Cardiac muscle cell (in vitro differentiated cells and primary cell): ENCODE data around the gene EXOSC9. TPM values are rescaled to one million over a fixed set of nuclear protein-coding genes. Genes with fewer than 3 reads are reported as not detected.

Experiments
- DNase-seq, 2 donors: peaks; one replicate each; pipeline versions ENCODE4 v3.0.0 to v3.0.0-alpha.2; 2010 to 2017; ENCODE audit warnings: low read depth in 1 of 2, low spot score in 1 of 2
- H3K27ac ChIP-seq: fragments of 200-600 bp; sonication (generic); 2 replicates; pipeline ENCODE4 v1.5.1; 2016
- H3K27me3 ChIP-seq: fragments of 200-600 bp; sonication (generic); 2 replicates; pipeline ENCODE4 v1.6.0; 2016; ENCODE audit warnings: control low read depth
- H3K36me3 ChIP-seq: fragments of 200-600 bp; sonication (generic); 2 replicates; pipeline ENCODE4 v1.5.1; 2016; ENCODE audit warnings: control low read depth
- H3K4me1 ChIP-seq: fragments of 200-600 bp; sonication (generic); 2 replicates; pipeline ENCODE4 v1.8.1; 2017; ENCODE audit warnings: low read depth, mild to moderate bottlenecking, mixed run types
- H3K4me3 ChIP-seq: fragments of 200-600 bp; sonication (generic); 2 replicates; pipeline ENCODE4 v1.5.1; 2016; ENCODE audit warnings: mild to moderate bottlenecking
- H3K9me3 ChIP-seq: fragments of 200-600 bp; sonication (generic); 2 replicates; pipeline ENCODE4 v1.5.1; 2017; ENCODE audit warnings: low read depth, mild to moderate bottlenecking, control low read depth
- CTCF ChIP-seq: IDR thresholded peaks from 2 replicates; pipeline ENCODE4 v1.5.1; 2012; ENCODE audit warnings: low read depth, mild to moderate bottlenecking, low read length
- polyA plus RNA-seq: library from polyadenylated mRNA; unstranded; fragments of >200 nt; fragmentation: Nextera tagmentation; extraction: Ambion mirVana; gene quantifications from 2 replicates; pipeline ENCODE4 v1.2.1, GENCODE V29; 2016
- total RNA-seq: library from RNA; depleted of rRNA; stranded (reverse); fragments of >200 nt; gene quantifications from 2 replicates; pipeline ENCODE4 v1.2.3, GENCODE V29; 2016

The EXOSC9 gene
- total and polyA plus RNA-seq, 2 experiments from 2014 or later = 29.1 to 33.0 TPM

GRCh38 chr4:121818215-121818614 is 17.1 kb downstream of the EXOSC9 start:
- no peak for DNase-seq
- no peaks in the 10 kb centered on the region for H3K9me3 ChIP-seq
- H3K27me3 ChIP-seq = no peaks in the 10 kb centered on the region
- no peak overlapping the region for H3K4me3 ChIP-seq
- TF ChIP-seq CTCF = no peak
- peaks cover 67% of the 10 kb centered on the region for H3K36me3 ChIP-seq
- no peak overlapping the region for H3K27ac ChIP-seq
- peaks cover 9% of the 10 kb centered on the region for H3K4me1 ChIP-seq

GRCh38 chr4:121819216-121819965 is 18.3 kb downstream of the EXOSC9 start:
- H3K27me3 ChIP-seq = no peaks in the 10 kb centered on the region
- peaks cover 59% of the 10 kb centered on the region for H3K36me3 ChIP-seq
- no peak overlapping the region for H3K4me3 ChIP-seq
- no peaks in the 10 kb centered on the region for H3K9me3 ChIP-seq
- no peak for TF ChIP-seq CTCF
- peak overlapping the region; percentile 10 for H3K27ac ChIP-seq
- DNase-seq = peak in 1 of 2 donors; percentile 33
- H3K4me1 ChIP-seq = peaks cover 9% of the 10 kb centered on the region

GRCh38 chr4:121822047-121822446 is 20.9 kb downstream of the EXOSC9 start:
- Histone ChIP-seq H3K4me1 (peaks cover 9% of the 10 kb centered on the region), H3K27me3 (no peaks in the 10 kb centered on the region), H3K4me3 (peak overlapping the region; percentile 92), H3K36me3 (peaks cover 33% of the 10 kb centered on the region), H3K27ac (no peak overlapping the region), H3K9me3 (no peaks in the 10 kb centered on the region)
- no peak for TF ChIP-seq CTCF
- no peak for DNase-seq

GRCh38 chr4:121822796-121823504 is 21.8 kb downstream of the EXOSC9 start:
- peaks cover 32% of the 10 kb centered on the region for H3K36me3 ChIP-seq
- peak; percentile 32 to 37 for DNase-seq
- peak overlapping the region; percentile 62 for H3K27ac ChIP-seq
- H3K4me1 ChIP-seq = peaks cover 9% of the 10 kb centered on the region
- H3K9me3 ChIP-seq = no peaks in the 10 kb centered on the region
- no peaks in the 10 kb centered on the region for H3K27me3 ChIP-seq
- H3K4me3 ChIP-seq = peak overlapping the region; percentile 92
- peak; percentile 22 for TF ChIP-seq CTCF

GRCh38 chr4:121823505-121824170 is 22.5 kb downstream of the EXOSC9 start, which contains the start of gene CCNA2:
CCNA2 (minus strand) TSS chr4:121823883; CDS start chr4:121823628, 255 bp downstream.
- TF ChIP-seq CTCF = no peak
- H3K27me3 ChIP-seq = no peaks in the 10 kb centered on the region
- H3K4me3 ChIP-seq = peak within 1 kb of the TSS; percentile 92
- peak within 1 kb of the TSS; percentile 74 for H3K27ac ChIP-seq
- H3K9me3 ChIP-seq = no peaks in the 10 kb centered on the region
- peaks cover 27% of the 10 kb centered on the region for H3K36me3 ChIP-seq
- peak; percentile 97 to 98 for DNase-seq
- peaks cover 9% of the 10 kb centered on the region for H3K4me1 ChIP-seq
